Endothelial cell of umbilical vein (primary cell): Measurements from ENCODE around the gene PAQR7.

Experiments
- POLR2A ChIP-seq: IDR thresholded peaks from 2 replicates; pipeline ENCODE4 v1.6.1; 2012; ENCODE audit warnings: low read depth, mild to moderate bottlenecking, control low read depth, low read length
- POLR2AphosphoS5 ChIP-seq: IDR thresholded peaks from 2 replicates; pipeline ENCODE4 v1.6.1; 2012; ENCODE audit warnings: low read depth, mild to moderate bottlenecking, control low read depth, low read length, moderate library complexity; ENCODE audit not compliant: insufficient read depth
- TF ChIP-seq, protein P1 (sequence below), 2 donors: IDR thresholded peaks; 1 replicate in 1 of 2; 2 replicates in 1 of 2; pipeline ENCODE4 v1.5.1; 2011; ENCODE audit warnings: low read length in 2 of 2, mild to moderate bottlenecking in 2 of 2, moderate library complexity in 2 of 2, control low read depth in 1 of 2, inconsistent platforms in 1 of 2, low read depth in 1 of 2; ENCODE audit not compliant: insufficient read depth in 1 of 2; ENCODE audit errors: extremely low read depth in 1 of 2
- TF ChIP-seq, protein P2 (sequence below): IDR thresholded peaks from 2 replicates; pipeline ENCODE4 v1.6.1; 2011; ENCODE audit not compliant: insufficient read depth, insufficient read length

DNA sequence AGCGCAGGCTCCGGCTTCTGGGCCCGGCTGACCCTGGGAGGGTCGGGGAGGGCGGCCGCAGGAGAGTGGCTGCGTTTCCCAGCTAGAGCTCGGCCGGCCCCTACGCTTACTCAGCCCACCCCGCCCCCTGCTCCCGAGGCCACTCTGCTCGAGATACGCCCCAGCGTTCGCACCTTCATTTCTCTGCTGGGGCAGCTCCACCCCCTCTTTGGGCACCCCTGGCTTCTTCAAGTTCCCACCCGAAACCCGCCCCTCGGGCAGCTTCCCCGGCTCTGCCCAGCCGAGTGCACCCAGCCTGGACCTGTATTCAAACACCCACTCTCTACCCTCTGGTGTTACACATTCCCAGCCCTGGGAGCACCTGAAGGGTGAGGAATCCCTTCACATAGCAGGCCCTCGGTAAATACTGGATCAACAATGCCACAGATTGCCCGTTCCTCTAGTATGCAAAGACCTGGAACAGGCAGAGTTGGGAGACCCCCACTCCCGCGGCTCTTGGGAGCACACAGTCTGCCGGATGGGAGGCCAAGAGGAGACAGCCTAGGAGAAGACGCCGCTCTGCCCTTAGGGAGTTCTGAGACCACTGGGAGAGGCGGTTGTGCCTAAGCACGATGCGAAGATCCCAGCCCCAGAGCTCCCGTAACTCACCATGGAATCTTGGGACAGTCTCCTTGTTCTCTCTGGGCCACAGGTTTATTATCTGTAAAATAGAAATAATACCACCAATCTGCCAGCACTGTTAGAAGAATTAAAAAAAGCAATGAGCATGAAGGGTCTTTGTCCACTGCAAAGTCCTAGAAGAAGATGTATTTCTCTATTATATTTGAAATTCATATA lies 566 bp upstream of the PAQR7 start:
- TF ChIP-seq, protein P1, sequence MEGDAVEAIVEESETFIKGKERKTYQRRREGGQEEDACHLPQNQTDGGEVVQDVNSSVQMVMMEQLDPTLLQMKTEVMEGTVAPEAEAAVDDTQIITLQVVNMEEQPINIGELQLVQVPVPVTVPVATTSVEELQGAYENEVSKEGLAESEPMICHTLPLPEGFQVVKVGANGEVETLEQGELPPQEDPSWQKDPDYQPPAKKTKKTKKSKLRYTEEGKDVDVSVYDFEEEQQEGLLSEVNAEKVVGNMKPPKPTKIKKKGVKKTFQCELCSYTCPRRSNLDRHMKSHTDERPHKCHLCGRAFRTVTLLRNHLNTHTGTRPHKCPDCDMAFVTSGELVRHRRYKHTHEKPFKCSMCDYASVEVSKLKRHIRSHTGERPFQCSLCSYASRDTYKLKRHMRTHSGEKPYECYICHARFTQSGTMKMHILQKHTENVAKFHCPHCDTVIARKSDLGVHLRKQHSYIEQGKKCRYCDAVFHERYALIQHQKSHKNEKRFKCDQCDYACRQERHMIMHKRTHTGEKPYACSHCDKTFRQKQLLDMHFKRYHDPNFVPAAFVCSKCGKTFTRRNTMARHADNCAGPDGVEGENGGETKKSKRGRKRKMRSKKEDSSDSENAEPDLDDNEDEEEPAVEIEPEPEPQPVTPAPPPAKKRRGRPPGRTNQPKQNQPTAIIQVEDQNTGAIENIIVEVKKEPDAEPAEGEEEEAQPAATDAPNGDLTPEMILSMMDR (IDR thresholded peaks at IDR 0.05; ENCODE audit: extremely low read depth in 1 of 2, insufficient read depth in 1 of 2, low read depth in 1 of 2, low read length in 2 of 2), result no peak
- TF ChIP-seq, protein P2, sequence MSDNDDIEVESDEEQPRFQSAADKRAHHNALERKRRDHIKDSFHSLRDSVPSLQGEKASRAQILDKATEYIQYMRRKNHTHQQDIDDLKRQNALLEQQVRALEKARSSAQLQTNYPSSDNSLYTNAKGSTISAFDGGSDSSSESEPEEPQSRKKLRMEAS, result no peak
- no peak for TF ChIP-seq POLR2A
- no peak for TF ChIP-seq POLR2AphosphoS5
